G401.6 (cell line): Measurements from ENCODE around the gene CLSTN3.
"Not testable (repeated sequence)": the region's sequence is repeated elsewhere in the genome, so short reads cannot be mapped to it uniquely, and the experiment has no call there.

Source experiments
- FAIRE-seq: peaks from 2 replicates; lab custom pipeline; 2012; peaks lifted over from hg19 to GRCh38; lab: Jason Lieb, UNC

Gene CLSTN3

DNA sequence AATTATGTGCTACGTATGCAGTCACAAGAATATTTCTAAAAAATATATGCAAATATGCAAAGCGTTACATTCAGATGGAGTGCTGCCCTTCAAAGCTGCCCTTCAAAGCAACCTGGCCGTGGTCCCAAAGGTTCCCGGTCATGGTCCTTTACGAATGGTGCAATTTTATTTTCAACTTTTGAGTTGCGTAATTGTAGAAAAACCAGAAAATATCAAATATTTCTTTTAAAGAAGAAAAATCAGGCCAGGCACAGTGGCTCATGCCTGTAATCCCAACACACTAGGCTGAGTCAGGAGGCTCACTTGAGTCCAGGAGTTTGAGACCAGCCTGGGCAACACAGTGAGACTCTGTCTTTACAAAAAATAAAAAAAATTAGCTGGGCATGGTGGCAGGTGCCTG lies 21.4 kb downstream of the CLSTN3 start:
- no peak for FAIRE-seq

- no peak for FAIRE-seq
Observed at GRCh38 chr12:7152818-7153217, 22.6 kb downstream of the CLSTN3 start.

- FAIRE-seq = no peak
Observed at GRCh38 chr12:7154042-7154441, 23.9 kb downstream of the CLSTN3 start.

- no peak for FAIRE-seq
Observed at GRCh38 chr12:7154901-7155470, 24.8 kb downstream of the CLSTN3 start.

GRCh38 chr12:7155471-7156034 lies 25.4 kb downstream of the CLSTN3 start:
- FAIRE-seq = no peak

GRCh38 chr12:7156259-7157197 lies 26.4 kb downstream of the CLSTN3 start:
- FAIRE-seq = no peak

DNA sequence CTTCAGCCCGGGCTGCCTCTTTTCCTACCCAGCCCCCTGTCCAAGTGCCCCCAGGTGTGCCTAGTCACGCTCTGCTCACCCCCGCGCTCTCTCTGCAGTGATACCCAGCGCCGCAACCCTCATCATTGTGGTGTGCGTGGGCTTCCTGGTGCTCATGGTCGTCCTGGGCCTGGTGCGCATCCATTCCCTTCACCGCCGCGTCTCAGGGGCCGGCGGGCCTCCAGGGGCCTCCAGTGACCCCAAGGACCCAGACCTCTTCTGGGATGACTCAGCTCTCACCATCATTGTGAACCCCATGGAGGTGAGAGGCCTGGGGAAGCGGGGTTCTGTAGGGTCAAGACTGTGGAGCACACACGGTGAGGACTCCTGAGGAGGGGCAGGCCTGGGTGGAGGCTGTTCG lies 27.2 kb downstream of the CLSTN3 start:
- FAIRE-seq = no peak

DNA sequence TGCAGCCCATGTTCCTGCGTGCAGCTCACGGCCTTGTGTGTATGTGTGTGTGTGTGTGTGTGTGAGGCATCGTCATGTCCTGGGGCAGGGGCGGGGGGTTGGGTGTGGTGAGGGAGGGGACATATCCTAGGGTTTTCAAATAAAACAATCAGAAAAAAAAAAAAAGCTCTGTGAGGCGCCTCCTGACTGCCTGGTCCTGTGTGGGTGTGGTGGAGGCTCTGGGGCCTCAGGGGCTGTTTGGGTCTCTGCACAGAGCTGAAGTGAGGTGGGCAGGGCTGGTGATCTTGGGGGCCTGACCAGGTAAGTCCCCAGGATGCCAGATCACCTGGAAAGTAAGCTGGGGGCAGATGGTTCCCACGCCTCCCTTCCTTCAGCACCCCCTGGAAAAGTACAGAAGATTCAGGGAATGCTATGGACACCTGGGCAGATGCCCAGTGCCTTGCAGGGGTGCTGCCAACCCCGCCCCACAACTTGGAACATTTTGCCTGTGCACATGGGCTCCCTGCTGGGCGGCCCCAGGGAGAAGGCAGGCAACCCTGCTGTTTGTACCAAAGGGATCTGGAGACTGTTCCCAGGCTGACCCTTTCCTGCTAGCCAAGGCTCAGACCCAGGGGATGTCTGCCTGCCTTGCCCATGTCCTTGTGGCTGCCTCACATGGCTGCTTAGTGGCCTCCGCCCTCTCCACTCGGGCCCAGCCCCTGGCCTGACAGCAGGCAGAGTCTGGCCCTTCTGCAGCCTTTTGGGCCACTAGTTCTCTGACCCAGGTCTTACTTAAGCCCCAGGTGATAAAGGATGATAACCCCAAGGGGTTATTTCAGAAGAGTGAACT lies 28.8 kb downstream of the CLSTN3 start:
- FAIRE-seq = no peak

DNA sequence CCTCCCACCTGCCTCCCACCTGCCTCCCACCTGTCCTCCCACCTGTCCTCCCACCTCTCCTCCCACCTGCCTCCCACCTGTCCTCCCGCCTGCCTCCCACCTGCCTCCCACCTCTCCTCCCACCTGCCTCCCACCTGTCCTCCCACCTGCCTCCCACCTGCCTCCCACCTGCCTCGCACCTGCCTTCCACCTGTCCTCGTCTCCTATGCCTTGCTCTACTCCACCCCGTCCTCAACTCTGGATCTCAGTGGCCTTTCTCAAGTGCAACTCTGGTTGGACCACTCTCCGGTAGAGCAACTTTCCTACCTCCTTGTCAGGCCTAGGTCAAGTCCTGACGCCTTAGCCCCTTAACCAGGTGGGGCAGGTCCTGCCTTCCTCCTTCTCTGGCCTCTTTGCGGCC lies 30.0 kb downstream of the CLSTN3 start:
- no peak for FAIRE-seq

DNA sequence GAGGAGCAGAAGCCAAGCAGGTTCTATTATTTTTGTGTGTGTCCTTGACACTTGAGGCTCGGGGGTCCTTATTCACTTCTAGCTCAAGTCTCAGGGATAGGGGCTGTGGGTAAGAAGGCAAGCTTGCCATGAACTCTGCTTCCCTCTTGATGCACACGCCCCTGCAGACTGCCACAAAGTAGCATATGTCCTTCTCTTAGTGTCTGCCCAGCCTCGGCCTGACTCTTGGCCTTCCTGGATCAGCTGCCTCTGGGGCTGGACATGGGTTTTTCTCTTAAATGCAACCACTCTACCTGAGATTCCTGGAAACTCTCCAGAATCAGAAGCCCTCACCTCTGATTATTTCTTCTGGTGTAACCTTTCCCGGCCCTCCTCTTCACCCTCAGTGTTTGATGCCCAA lies 31.2 kb downstream of the CLSTN3 start:
- FAIRE-seq = no peak

- no peak for FAIRE-seq
Observed at GRCh38 chr12:7161811-7162210, 31.6 kb downstream of the CLSTN3 start.

- no peak for FAIRE-seq
Observed at GRCh38 chr12:7162691-7163114, 32.5 kb downstream of the CLSTN3 start.

DNA sequence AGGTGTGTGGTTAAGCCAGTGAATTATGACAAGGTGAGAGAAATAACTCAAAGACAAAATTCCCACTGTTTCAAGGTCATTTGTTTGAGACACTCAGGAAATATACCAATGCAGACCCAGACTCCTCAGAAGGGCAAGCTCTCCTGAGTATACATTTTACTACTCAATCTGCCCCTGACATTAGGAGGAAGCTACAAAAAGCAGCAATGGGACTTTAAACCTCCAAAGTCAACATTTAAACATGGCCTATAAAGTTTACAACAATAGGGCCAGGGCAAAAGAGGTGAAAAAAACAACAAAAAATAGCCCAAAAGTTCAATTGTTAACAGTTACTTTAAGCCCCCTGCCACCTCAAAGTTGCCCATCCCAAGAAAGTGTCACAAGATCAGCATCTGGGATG lies 39.8 kb downstream of the CLSTN3 start:
- no peak for FAIRE-seq

DNA sequence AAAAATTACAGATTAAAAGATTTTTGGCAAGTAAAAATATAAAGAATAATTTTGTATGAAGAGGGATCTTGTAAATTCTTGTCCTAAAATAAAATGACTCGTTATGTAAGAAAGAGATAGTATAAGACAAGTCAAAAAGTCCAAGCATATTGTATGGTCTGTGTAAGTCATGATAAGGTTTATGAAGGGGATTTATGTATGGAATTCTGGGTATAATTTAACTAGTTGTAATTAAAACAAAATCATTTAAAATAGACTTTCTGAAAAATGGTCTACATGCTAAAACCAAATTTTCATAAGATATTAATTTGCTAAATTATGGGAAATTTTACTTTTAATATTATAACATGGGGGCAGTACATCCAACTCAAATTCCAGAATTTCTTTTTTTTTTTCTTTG lies 41.7 kb downstream of the CLSTN3 start:
- peak; percentile 79 for FAIRE-seq

- no peak for FAIRE-seq
Observed at GRCh38 chr12:7175493-7175892, 45.3 kb downstream of the CLSTN3 start.

DNA sequence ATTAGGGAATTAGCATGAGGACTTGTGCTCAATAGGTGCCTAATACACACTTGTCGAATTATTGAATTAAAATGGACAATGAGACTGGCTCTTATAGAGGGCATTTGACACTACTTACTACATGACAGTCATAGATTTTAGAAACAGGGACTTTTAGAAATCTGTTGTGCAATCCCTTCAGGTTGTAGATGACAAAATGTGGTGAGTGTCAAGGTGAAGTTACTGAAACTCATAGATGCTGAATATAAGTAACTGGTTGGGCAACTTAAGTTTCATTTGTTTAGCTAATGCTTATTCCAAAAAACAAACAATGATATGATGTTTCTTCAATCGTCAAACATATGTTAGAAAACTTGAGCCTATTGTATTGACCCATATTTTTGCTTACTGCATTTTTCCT lies 46.4 kb downstream of the CLSTN3 start:
- no peak for FAIRE-seq

GRCh38 chr12:7178481-7178880 lies 48.3 kb downstream of the CLSTN3 start:
- no peak for FAIRE-seq

- no peak for FAIRE-seq
Observed at GRCh38 chr12:7180685-7181084, 50.5 kb downstream of the CLSTN3 start.

DNA sequence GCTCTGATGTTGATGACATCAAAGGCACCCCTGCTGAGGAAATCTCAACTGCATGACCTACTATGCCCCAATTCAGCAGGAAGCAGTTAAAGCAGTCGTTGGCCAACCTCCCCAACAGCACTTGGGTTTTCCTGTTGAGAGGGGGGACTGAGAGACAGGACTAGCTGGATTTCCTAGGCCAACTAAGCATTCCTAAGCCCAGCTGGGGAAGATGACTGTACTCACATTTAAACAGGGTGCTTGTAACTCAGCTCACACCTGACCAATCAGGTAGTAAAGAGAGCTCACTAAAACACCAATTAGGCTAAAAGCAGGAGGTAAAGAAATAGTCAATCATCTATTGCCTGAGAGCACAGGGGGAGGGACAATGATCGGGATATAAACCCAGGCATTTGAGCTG lies 55.9 kb downstream of the CLSTN3 start:
- not testable (repeated sequence) for FAIRE-seq

DNA sequence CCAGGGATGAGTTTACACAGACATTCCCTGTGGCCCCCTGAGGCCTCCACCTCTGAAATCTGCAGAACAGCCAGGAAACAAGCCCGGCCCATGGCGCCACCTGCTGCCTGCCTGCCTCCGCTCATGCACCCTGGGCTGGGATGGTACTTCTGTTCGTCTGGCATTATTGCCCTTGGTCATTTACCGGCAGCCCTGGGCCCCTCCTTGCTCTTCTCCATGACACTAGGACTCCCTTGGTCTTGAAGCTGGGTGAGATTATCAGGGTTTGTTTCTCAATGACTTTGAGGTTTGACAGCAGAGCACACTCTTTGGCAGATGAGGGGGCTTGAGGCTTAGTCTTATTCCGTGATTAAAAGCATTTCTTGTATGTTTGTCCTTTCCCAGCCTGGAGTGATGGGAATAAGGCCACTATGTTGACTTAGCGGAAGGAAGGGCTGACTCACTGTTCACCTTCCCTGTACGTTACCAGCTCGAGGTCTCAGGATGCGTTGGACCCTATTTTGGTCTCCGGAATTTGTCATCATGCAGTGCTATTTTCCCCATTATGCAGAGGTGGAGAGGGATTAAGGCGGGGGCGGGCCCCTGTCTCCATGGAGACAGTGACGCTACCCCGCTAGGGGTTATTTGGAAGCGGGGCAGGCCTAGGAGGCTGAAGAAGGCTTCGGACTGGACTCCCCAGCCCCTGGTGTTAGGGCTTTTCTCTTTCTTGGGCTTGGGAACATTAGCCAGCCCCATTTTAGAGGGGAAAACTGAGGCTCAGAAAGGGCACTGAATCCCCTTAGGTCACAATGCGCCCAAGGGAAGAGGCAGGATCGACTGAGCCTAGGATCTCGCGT lies 58.6 kb downstream of the CLSTN3 start:
- no peak for FAIRE-seq

- no peak for FAIRE-seq
Observed at GRCh38 chr12:7189398-7190267, 59.5 kb downstream of the CLSTN3 start, which contains the start of gene PEX5. Gene PEX5, plus strand, starts transcription at chr12:7189686. Its CDS starts 692 bp downstream, at chr12:7190378.
